Measurements from ENCODE around the gene TSPEAR.
"Not testable (repeated sequence)": the region's sequence is repeated elsewhere in the genome, so short reads cannot be mapped to it uniquely, and the experiment has no call there.

Gene TSPEAR

GRCh38 chr21:44564886-44565598 lies 146.3 kb downstream of the TSPEAR start:
- no peak for DNase-seq

GRCh38 chr21:44564099-44564498 lies 147.3 kb downstream of the TSPEAR start:
- no peak for DNase-seq

- no peak for DNase-seq
Observed at GRCh38 chr21:44558695-44559094, 152.7 kb downstream of the TSPEAR start, which contains the start of gene KRTAP10-3. Gene KRTAP10-3, minus strand, starts transcription at chr21:44558795. Its CDS starts 80 bp downstream, at chr21:44558715.

GRCh38 chr21:44558329-44558675 lies 153.1 kb downstream of the TSPEAR start:
- DNase-seq = not testable (repeated sequence)

- no peak for DNase-seq
Observed at GRCh38 chr21:44557491-44558328, 153.7 kb downstream of the TSPEAR start.

GRCh38 chr21:44556879-44557278 lies 154.5 kb downstream of the TSPEAR start:
- no peak for DNase-seq

GRCh38 chr21:44555200-44555875 lies 156.0 kb downstream of the TSPEAR start:
- DNase-seq = no peak

- no peak for DNase-seq
Observed at GRCh38 chr21:44552681-44553080, 158.7 kb downstream of the TSPEAR start.

- no peak for DNase-seq
Observed at GRCh38 chr21:44552136-44552535, 159.2 kb downstream of the TSPEAR start.

- DNase-seq = peak; percentile 33
Observed at GRCh38 chr21:44551340-44551961, 159.9 kb downstream of the TSPEAR start, which contains the start of gene KRTAP10-2. Gene KRTAP10-2, minus strand, starts transcription at chr21:44551505. Its CDS starts 47 bp downstream, at chr21:44551458.

- DNase-seq = peak; percentile 35
Observed at GRCh38 chr21:44550807-44551206, 160.6 kb downstream of the TSPEAR start.

GRCh38 chr21:44550285-44550684 lies 161.1 kb downstream of the TSPEAR start:
- peak; percentile 46 for DNase-seq

GRCh38 chr21:44549525-44550211 lies 161.7 kb downstream of the TSPEAR start:
- DNase-seq = peak; percentile 40

GRCh38 chr21:44548922-44549321 lies 162.4 kb downstream of the TSPEAR start:
- DNase-seq = peak; percentile 26

- peak; percentile 28 for DNase-seq
Observed at GRCh38 chr21:44548381-44548780, 163.0 kb downstream of the TSPEAR start.

GRCh38 chr21:44547656-44548331 lies 163.6 kb downstream of the TSPEAR start:
- peak; percentile 51 for DNase-seq

- DNase-seq = peak; percentile 23
Observed at GRCh38 chr21:44544566-44544965, 166.8 kb downstream of the TSPEAR start.

- no peak for DNase-seq
Observed at GRCh38 chr21:44542716-44543115, 168.7 kb downstream of the TSPEAR start.

GRCh38 chr21:44540741-44541288 lies 170.6 kb downstream of the TSPEAR start:
- no peak for DNase-seq

- peak; percentile 20 for DNase-seq
Observed at GRCh38 chr21:44539991-44540666, 171.2 kb downstream of the TSPEAR start, which contains the start of gene KRTAP10-1. Gene KRTAP10-1, minus strand, starts transcription at chr21:44540195. Its CDS starts 45 bp downstream, at chr21:44540150.

GRCh38 chr21:44539046-44539445 lies 172.3 kb downstream of the TSPEAR start:
- DNase-seq = peak; percentile 23
